GOT3 (cell line): ENCODE results near the gene CAMK1D.

Experiments used
- DNase-seq: peaks from one replicate; lab custom pipeline; 2025; ENCODE audit warnings: mixed read lengths; lab: John Stamatoyannopoulos, UW

Gene CAMK1D

DNA sequence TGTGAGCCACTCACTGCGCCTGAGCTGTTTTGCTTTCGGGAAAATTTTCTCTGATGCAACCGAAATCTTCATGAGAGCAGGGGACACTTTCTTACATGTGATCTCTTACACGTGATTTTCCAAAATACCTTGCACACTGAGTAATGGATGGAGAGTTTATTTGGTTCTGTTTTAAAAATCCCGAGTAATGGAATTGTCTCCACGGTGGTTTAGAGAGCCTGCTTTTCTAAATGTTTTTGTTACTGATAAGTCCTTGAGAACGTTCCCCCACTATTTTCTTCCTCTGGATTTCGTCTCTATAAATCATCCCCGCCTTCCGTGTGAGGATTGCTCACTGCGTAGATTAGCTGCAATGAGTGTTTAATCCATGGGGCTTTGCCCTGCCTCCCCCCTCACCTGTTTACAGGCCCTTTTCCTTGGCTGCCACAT, 25.7 kb downstream of the CAMK1D start:
- no peak for DNase-seq

DNA sequence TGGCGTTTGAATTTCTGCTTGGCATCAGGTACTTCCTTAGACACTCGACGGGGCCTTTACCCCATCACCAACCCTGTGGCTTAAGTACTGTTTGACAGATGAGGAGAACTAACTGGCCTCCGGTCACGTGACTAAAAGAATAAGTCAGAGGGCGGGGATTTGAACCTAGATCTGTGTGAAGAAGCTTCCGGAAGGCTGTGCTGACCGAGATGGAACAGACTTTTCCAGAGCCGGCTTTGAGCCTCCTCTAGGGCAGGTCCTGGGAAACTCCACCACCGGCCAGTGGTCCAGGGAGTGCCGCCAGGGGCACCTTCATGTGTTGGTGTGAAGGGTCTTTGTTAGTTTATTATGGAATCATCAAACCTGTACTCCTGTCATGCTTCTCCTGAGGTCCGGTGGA, 26.9 kb downstream of the CAMK1D start:
- DNase-seq: no peak

DNA sequence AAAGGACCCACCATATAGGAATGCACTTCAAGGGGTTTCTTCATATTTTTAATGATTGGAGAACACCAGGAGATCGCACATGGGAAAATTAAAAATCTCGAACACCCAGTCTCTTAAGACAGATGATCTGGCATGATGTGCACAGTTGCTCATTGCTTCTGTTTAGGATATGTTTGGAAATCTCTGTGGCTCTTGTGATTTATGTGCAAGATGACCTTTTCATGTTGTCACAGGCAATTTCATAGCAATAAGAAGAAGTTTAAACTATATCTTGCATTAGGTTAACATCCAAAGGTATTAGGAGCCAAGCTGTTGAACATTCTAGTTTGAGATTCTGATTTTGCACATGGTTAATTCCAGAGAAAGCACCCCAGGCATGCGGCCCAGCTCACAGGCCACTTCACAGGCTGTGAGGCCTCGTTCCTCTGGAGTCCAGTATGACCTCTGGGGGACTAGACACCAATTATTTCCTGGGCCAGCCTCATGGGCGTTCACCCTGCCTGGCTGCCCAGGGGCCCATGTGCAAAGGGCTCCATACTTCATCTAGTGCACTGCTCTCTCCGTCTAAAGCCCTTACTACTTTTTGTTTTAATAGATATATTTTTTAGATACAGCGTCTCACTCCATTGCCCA, 28.4 kb downstream of the CAMK1D start:
- no peak for DNase-seq

DNA sequence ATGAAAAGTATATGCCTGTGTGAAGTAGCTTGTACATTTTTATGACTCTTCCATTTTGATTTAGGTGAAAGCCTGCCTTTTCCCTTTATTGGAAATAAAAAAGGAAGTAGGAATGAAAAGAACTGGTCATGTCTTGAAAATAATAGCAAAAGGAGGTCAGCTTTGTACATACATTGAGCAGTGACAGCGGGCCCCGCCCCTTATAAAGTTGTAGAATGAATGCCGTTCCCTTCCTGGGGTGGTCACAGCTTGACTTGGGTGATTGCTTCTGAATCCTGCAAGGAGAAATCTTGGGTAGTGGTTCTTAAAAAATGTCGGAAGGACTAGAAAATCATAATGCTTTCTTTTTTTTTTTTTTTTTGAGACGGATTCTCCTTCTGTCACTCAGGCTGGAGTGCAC, 31.7 kb downstream of the CAMK1D start:
- DNase-seq: no peak

DNA sequence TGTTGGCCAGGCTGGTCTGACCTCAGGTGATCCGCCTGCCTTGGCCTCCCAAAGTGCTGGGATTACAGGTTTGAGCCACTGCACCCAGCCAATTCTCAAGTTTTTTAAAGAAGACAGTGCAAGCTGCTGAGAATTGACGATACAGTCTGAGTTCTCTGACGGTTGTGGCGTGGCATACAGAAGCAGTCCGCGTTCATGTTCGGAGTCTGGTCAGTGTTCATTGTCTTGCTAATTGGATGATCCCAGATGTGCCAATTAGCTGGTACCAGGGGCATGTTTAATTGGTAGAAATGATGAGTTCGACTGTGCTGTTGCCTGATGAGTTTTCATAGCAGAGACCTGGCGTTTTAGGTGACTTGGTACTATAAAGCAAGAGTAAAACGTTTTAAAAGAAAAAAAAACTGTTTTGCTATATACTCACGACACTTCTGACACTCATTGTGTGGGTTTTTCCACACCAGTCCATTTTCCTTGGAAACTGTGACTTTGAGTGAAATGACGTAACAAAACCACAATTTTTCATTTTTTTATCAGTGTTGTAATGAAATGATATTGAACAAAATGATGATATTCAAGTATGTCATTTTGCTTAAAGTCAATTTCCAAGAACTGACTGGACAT, 32.3 kb downstream of the CAMK1D start:
- no peak for DNase-seq

DNA sequence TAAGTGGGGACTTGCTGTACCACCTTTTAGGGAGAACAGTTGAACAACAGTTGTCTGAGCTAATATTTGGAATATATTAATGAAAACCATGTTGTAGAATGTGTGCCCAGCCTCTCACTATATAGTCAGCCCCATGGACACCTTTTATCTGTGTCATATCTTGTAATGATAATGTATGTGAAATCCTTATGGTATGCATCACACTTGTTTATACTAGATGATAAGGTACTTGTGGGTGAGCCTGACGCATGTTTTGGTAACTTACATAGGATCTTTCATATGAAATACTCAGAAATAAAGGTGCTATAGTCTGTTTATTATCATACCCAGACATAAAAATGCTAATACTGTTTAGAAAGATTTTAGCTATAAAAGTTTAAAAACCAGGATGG, 32.8 kb downstream of the CAMK1D start:
- no peak for DNase-seq

DNA sequence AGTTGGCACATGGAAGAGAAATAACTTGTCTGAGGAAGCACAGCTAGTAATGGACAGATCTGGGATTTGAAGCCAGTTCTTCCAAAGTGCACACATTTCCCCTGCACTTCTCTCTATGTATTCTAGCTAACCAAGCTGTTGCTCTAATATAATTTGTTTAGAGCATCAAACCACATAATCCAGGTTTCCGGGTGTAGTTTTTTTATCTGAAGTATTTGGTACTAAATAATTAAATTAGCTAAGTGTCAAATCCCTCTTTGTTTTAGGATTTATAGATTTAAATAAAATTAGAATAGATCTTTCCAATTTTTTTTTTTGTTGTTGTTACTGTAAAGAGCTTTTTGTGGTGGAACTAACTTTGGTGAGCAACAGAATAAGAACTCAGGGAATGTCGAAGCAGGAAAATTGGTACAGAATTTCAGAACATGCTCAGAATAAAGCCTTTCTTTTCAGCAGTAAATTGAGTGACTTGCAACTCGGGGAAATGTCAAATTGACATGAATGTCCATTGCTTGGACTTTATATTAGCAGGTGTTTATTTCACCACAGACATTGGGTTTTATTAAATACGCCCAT, 33.7 kb downstream of the CAMK1D start:
- DNase-seq: no peak

DNA sequence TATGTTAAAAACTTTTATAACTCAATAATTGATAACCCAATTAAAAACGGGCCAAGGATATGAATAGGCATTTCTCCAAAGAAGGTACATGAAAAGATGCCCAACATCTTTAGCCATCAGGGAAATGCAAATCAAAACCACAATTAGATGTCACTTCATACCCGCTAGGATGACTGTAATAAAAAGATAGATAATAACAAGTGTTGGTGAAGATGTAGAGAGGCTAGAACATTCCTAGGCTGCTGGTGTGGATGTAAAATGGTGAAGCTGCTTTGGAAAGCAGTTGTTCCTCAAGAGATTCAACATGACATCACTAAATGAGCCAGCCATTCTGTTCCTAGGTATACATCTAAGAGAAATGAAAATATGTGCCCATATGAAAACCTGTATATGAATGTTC, 35.6 kb downstream of the CAMK1D start:
- DNase-seq: no peak

DNA sequence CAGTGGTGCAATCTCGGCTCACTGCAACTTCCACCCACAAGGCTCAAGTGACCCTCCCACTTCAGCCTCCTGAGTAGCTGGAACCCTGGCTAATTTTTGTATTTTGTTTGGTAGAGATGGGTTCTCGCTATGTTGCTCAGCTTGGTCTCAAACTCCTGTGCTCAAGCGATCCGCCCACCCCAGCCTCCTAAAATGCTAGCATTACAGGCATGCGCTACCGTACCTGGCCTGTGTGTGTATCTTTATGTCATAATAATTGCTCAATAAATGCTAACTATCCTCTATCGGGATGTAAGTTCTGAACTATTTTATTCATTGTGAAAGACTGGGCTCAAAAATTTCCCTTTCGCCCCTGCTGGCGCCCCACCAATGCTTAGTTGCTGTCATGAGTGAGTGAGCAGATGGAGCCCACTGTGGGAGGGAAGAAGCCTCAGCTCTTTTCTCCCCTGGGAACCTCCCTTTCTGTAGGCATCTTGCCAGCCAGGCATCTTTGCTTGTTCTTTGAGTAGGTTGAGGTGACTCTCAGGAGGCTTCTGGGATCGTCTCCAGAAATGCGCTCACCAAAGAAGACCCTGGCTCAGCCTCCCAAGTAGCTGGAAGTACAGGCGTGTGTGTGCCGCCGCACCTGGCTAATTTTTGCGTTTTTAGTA, 38.3 kb downstream of the CAMK1D start:
- no peak for DNase-seq

DNA sequence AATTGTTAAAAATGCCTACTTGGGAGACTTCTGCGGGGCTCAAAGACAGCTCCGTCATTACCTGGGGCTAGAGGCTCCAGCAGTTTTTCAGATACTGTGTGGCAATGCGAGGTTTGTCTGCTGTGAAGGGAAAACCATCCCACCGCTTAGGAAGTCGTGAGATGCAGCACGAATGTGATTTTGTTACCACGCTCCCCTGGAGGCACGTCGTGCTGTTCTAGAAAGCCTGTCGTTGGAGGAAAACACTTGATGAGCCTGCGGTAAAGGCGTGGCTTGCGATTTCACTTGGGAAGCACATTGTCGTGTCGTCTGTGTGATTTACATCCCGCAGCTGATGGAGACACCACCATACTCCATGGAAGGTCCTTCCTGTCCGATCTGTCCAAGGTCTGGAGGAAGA, 39.3 kb downstream of the CAMK1D start:
- no peak for DNase-seq

DNA sequence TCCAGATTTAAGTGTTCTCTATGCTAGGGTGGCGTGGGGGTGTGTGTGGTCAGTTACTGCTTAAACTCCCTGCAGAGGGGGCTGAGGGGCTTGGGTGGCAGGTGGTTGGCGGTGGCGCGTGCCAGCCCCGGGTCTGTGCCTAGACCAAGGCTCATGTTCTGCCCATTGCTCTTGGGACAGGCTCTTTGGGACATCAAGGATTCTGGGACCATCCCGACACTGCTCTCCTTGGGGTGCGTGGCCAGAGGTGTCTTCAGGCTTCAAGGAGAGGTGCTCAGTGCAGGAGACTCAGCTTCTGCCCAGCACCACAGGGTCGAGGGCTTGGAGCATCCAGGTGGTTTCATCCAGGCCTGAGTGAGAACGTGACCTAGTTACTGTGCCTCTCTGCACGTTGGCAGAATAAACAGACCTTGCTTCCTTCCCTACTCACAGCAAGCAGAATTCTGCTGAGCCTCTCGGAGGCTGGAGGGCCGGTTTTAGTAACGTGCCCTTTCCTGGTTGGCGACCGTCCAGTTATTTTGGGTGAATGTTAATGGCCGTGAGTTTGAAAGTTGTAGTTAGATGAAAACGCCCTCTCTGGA, 39.9 kb downstream of the CAMK1D start:
- no peak for DNase-seq

DNA sequence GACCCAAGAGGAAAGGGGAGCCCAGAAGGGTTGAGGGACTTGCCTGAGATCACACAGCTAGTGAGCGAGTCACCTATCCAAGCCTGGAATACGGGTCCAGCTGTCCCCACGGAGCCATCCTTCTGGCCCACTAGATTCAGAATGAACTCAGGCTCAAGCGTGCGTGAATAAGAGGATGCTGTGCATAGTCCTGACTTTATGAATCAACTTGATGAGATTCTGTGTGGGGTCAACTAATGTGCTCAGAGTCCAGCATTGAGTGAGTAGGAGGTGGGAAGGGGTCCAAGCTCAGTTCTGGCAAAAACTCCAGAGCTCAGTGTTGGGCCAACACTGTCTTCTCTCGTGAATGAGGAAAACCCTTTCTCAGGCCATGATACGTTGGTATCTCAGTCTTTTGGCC, 41.4 kb downstream of the CAMK1D start:
- DNase-seq: no peak

DNA sequence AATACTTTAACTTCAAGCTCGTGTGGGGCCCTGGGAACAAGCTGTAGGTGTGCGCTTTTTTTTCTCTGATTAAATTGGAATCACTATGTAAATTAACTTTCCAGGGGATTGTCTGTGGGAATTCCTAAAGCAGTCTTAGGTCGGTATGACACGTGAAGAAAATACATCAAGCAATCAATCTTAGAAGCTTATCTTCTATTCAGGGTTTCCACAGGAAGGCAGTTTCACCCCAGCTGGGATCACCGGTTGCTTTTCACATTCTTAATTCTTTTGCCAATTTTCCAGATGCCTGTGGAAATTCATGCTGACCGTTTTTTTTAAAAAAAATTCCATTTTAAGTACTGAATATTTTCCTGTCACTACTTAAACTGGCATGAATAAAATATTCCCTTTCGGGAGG, 41.9 kb downstream of the CAMK1D start:
- no peak for DNase-seq

DNA sequence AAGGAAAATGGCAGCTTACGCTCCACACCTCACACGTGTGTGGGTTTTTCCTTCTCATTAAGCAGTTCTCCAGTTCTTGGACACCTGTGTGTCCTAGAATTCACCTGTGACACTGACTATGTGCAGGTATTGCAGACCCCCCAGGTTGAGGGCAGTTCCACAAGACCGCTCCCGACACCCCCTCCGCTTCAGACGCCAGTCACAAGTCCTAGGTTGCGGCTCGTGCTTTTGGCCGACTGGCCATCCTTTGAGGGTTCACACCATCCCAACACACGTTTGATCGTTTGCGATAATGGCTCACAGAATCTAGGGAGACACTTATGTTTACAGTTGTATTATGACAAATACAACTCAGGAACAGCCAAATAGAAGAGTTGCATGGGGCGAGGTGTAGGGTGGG, 44.5 kb downstream of the CAMK1D start:
- no peak for DNase-seq

DNA sequence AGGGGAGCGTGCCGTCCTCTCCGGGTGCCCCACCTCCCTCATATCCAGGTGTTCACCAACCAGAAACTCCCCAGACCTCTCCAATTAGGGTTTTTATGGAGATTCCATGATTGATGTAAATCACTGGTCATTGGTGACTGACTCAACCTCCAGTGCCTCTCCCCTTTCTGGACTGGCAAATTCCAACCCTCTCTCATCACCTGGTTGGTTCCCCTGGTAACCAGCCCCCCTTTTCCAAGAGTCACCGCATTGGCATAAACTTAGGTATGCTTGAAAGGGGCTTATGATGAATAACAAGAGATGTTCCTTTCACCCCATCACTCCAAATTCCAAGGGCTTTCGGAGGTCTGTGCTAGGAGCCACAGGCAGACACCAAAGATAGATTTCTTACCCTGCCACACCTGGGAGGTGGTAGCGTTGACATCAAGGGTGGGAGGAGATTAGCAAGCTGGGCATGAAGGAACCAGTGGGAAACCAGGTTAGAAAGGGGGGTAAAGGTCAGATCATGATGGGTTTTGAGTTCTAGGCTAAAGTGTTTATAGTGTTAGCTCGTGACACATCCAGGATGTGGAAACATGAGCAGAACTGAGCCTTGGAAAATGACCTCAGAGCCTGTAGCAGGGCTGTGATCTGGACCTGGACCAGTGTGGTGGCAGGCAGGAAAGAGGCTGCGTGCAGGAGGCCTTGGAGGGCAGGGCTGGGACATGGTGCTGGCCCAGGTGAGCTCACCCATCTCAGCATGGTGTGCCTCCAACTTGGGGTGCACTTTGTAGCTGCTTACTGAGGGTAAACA, 45.1 kb downstream of the CAMK1D start:
- no peak for DNase-seq

DNA sequence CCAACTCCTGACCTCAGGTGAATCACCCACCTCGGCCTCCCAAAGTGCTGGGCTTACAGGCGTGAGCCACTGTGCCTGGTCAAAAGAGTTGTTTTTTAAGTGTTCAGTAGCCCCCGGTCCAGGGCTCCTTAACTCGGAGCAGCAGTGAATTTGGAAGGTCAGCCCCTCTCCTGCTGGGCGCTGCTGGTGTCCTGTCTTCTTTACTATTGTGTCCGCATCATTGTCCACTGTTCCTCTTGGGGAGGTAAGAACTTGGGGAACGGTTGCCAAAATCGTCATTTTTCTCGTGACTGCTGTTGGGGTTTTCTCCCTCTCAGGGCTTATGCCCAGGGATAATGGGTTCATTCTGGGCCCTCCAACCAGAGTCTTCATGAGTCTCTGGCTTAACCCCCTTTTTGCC, 46.7 kb downstream of the CAMK1D start:
- DNase-seq: no peak

DNA sequence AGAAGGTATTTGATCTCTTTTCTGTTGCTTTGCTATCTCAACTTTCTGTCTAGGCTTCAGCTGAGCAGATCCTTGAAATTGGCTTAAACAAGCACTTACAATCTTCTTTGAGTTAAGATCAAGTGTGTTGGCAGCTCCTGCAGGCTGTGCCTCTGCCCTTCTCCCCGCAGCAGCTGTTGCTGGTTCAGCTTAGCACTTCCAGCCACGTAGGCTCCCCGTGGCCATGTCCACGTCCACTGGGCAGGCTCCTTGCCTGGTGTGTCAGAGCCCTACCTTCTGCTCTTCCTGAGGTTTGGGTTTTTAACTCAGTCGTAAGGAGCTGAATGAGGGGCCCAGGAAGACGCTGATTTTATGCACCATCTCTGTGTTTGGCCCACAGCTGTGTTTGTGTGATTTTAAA, 47.2 kb downstream of the CAMK1D start:
- no peak for DNase-seq

DNA sequence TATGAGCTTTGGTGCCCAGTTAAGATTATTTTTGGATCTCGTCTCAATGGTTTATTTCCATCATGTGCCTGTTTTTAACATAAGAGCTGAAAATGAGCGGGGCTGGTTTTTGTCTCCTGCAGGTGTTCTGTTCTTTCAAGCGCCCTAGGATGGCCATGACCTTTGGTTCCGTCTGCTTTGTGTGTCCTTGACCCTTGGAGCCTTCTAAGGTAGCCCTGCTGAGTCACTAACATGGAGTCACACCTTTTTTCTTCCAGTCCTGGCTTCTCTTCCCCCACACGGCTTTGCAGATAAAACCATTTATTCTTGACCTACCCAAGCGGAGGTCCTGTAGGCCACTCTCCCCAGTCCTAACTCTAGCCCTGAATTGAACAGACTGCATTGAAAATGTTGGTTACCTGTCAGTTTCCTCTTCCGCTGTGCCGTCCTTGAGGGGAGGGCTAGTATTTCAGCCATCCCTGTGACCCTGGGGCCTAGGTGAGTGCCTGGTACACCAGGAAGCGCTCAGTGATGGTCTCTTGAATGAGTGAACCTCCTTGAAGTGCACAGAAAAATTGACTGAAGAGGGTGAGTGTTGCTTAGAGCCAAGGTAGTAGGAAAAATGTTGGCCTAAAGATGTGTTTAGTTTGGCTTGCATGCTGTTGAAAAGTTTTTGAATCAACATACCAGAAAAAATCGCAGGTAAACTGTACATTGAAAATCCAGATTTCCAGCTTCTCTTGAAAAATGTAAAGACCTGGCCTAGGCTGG, 48.0 kb downstream of the CAMK1D start:
- DNase-seq: no peak

DNA sequence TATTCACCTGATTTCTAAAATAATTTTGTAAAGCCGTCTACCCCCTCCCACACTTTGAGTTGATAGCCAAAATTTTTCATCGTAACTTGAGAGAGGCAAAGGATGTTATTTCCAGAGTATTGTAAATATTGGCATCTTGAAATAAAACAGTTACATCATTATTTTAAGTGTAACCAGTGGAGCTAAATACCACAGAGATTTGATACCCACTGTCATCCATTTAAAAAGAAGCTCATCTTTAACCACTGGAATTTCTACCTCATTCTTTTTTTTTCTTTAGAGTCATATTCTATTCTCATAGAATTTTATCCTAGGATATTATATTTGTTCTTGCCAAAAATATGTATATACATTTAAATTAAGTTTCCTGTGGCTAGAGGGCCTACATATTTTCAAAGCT, 48.6 kb downstream of the CAMK1D start:
- no peak for DNase-seq

DNA sequence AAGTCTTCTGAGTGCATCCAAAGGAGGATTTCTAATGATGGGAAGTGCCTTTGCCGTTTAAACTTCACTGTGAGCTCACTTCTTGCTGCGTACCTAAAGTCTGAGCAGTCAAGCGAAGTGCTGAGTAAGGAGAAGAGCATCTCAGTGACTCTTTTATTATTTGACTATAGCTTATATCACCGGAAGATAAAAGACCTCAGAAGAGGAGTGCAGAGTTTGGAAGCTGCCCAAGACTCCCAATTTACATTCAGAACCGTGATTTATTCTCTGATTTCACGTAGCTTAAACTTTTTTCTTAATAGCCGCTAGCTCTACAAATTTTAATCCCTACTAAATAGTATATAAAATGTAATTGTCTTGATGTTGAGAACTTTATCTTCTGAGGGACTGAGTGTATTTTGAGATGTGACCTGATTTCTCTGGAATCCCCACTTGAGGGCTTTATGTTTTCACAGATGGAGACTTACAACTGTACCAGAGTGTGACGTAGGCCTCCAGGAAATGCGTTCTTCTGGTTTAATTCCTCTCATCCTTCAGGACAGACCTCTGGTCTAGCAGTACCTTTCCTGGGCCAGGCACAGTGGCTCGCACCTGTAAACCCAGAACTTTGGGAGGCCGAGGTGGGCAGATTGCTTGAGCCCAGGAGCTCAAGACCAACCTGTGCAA, 51.1 kb downstream of the CAMK1D start:
- DNase-seq: no peak

DNA sequence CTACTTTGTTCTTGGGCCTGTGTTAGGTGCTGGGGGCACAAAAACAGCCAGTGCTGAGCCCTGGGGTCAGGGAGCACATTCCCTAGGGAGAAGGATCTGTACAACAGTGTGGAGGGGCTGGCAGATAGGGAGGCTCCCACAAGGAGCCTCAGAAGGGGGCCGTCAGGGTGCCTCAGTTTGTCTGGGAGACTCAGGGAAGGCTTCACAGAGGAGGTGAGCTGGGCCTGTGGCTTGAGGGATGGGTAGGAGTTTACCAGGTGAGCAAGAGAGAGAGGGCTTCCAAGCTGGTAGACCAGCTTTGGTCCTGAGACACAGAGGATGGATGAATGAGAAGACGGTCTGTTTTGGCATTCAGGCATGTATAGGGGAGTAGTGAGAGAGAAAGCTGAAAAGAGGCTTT, 52.1 kb downstream of the CAMK1D start:
- DNase-seq: no peak
